IMR-90 (cell line): Measurements from ENCODE around the gene TBX15. TPM values are rescaled to one million over a fixed set of nuclear protein-coding genes. Genes with fewer than 3 reads are reported as not detected.

Experiments used
- ATAC-seq: fragments of 200-7000 bp; cut with Tn5 transposase; 2 replicates; pipeline ENCODE4 v1.9.1; 2020; ENCODE audit warnings: low read depth, mild to moderate bottlenecking, moderate library complexity
- BruUV-seq: library from RNA; stranded (reverse); fragments of 400-500 nt; replicated peaks from 2 replicates; lab custom pipeline; 2021; lab: Mats Ljungman, UMichigan
- CTCF ChIA-PET: fragments of 300-600 bp; formaldehyde crosslinking; extraction: SDS; loops from one replicate; lab custom pipeline; 2021; ENCODE audit warnings: antibody characterized with exemption; lab: Yijun Ruan, JAX
- POLR2A ChIA-PET: fragments of 300-600 bp; sonication (Branson Sonifier 250); formaldehyde crosslinking; loops from one replicate; lab custom pipeline; 2022; ENCODE audit warnings: antibody characterized with exemption; ENCODE audit not compliant: unreplicated experiment; lab: Charles Lee
- DNase-seq: peaks from one replicate; pipeline ENCODE4 v3.0.0; 2013
- H2AFZ ChIP-seq: replicated peaks from 2 replicates; pipeline ENCODE3; 2013; ENCODE audit warnings: low read length, mild to moderate bottlenecking; ENCODE audit not compliant: poor library complexity
- H2AK5ac ChIP-seq: 2 replicates; pipeline ENCODE4 v1.6.1; 2013; ENCODE audit warnings: low read depth, low read length, inconsistent platforms
- H2AK9ac ChIP-seq: replicated peaks from 2 replicates; pipeline ENCODE3; 2013; ENCODE audit warnings: mild to moderate bottlenecking, low read depth, low read length, moderate library complexity; ENCODE audit not compliant: poor library complexity
- H2BK120ac ChIP-seq: 2 replicates; pipeline ENCODE4 v1.6.1; 2013; ENCODE audit warnings: low read depth, low read length, inconsistent platforms
- H2BK15ac ChIP-seq: 3 replicates; pipeline ENCODE4 v1.6.1; 2013; ENCODE audit warnings: low read depth, low read length, inconsistent platforms
- H2BK20ac ChIP-seq: 2 replicates; pipeline ENCODE4 v1.6.1; 2013; ENCODE audit warnings: low read depth, mild to moderate bottlenecking, inconsistent platforms, low read length, moderate library complexity
- H2BK5ac ChIP-seq: 2 replicates; pipeline ENCODE4 v1.6.1; 2013; ENCODE audit warnings: mild to moderate bottlenecking, low read depth, low read length, inconsistent platforms; ENCODE audit not compliant: poor library complexity, severe bottlenecking
- H3K14ac ChIP-seq: replicated peaks from 2 replicates; pipeline ENCODE4 v1.6.1; 2013; ENCODE audit warnings: low read depth, low read length, inconsistent platforms
- H3K18ac ChIP-seq: 2 replicates; pipeline ENCODE4 v1.6.1; 2013; ENCODE audit warnings: low read depth, low read length, control low read depth
- H3K23ac ChIP-seq: 2 replicates; pipeline ENCODE4 v1.6.1; 2013; ENCODE audit warnings: low read depth, low read length, inconsistent platforms
- H3K27ac ChIP-seq: 2 replicates; pipeline ENCODE4 v1.5.1; 2013; ENCODE audit warnings: mild to moderate bottlenecking, control low read depth, low read length; ENCODE audit not compliant: insufficient read depth
- H3K27me3 ChIP-seq: 2 replicates; pipeline ENCODE4 v1.6.1; 2013; ENCODE audit warnings: low read length; ENCODE audit not compliant: control insufficient read depth, insufficient read depth
- H3K36me3 ChIP-seq: 2 replicates; pipeline ENCODE4 v1.6.1; 2013; ENCODE audit warnings: low read length, mixed read lengths; ENCODE audit not compliant: control insufficient read depth, insufficient read depth
- H3K4ac ChIP-seq: 2 replicates; pipeline ENCODE4 v1.6.1; 2013; ENCODE audit warnings: low read depth, low read length, inconsistent platforms
- H3K4me1 ChIP-seq: 2 replicates; pipeline ENCODE4 v1.6.1; 2013; ENCODE audit warnings: low read length, mixed read lengths; ENCODE audit not compliant: control insufficient read depth, insufficient read depth
- H3K4me2 ChIP-seq: 2 replicates; pipeline ENCODE4 v1.6.1; 2013; ENCODE audit warnings: low read depth, mild to moderate bottlenecking, control low read depth, low read length, moderate library complexity
- H3K4me3 ChIP-seq: 2 replicates; pipeline ENCODE4 v1.5.1; 2013; ENCODE audit warnings: low read depth, mild to moderate bottlenecking, control low read depth, low read length, moderate library complexity; ENCODE audit not compliant: insufficient read depth
- H3K56ac ChIP-seq: 2 replicates; pipeline ENCODE4 v1.6.1; 2013; ENCODE audit warnings: low read length, inconsistent platforms; ENCODE audit not compliant: insufficient read depth; ENCODE audit errors: extremely low read depth
- H3K79me1 ChIP-seq, 2 experiments: 2 replicates each; pipeline ENCODE4 v1.6.1; 2013; ENCODE audit warnings: low read length in 2 of 2, inconsistent platforms in 1 of 2, low read depth in 1 of 2
- H3K9ac ChIP-seq: 2 replicates; pipeline ENCODE4 v1.6.1; 2013; ENCODE audit warnings: low read depth, low read length, control low read depth
- H3K9me1 ChIP-seq: 2 replicates; pipeline ENCODE4 v1.6.1; 2013; ENCODE audit warnings: low read length, inconsistent platforms; ENCODE audit not compliant: insufficient read depth
- H3K9me3 ChIP-seq: 2 replicates; pipeline ENCODE4 v1.6.1; 2013; ENCODE audit warnings: low read length; ENCODE audit not compliant: control insufficient read depth, insufficient read depth
- H4K20me1 ChIP-seq: 2 replicates; pipeline ENCODE4 v1.6.1; 2013; ENCODE audit warnings: low read length, inconsistent platforms; ENCODE audit not compliant: insufficient read depth
- H4K5ac ChIP-seq: 2 replicates; pipeline ENCODE4 v1.6.1; 2013; ENCODE audit warnings: mild to moderate bottlenecking, low read depth, low read length, control low read depth
- H4K8ac ChIP-seq, 2 experiments: 2 replicates each; pipeline ENCODE4 v1.6.1; 2013; ENCODE audit warnings: low read depth in 2 of 2, low read length in 2 of 2, control low read depth in 1 of 2, inconsistent platforms in 1 of 2
- H4K91ac ChIP-seq: 2 replicates; pipeline ENCODE4 v1.6.1; 2013; ENCODE audit warnings: low read depth, low read length, inconsistent platforms; ENCODE audit not compliant: insufficient read depth
- CEBPB ChIP-seq: IDR thresholded peaks from 2 replicates; pipeline ENCODE4 v1.6.1; 2012; ENCODE audit warnings: low read depth, low read length, improper control_type of control experiment
- FOS ChIP-seq: fragments of 150-350 bp; IDR thresholded peaks from 2 replicates; pipeline ENCODE4 v1.6.1; 2016; ENCODE audit warnings: low read depth, low read length
- MAFK ChIP-seq: IDR thresholded peaks from 2 replicates; pipeline ENCODE4 v1.6.1; 2012; ENCODE audit warnings: low read depth, low read length, improper control_type of control experiment
- MXI1 ChIP-seq: IDR thresholded peaks from 2 replicates; pipeline ENCODE4 v1.6.1; 2012; ENCODE audit warnings: low read depth, mild to moderate bottlenecking, low read length, moderate library complexity, borderline replicate concordance
- NFE2L2 ChIP-seq: fragments of 150-350 bp; IDR thresholded peaks from 2 replicates; pipeline ENCODE4 v1.6.1; 2016; ENCODE audit warnings: low read depth, mild to moderate bottlenecking, low read length
- RCOR1 ChIP-seq: IDR thresholded peaks from 2 replicates; pipeline ENCODE4 v1.6.1; 2012; ENCODE audit warnings: mild to moderate bottlenecking, low read length, improper control_type of control experiment; ENCODE audit not compliant: insufficient replicate concordance
- RFX5 ChIP-seq: IDR thresholded peaks from 2 replicates; pipeline ENCODE4 v1.8.0; 2012; ENCODE audit warnings: low read depth, mild to moderate bottlenecking, low read length, moderate library complexity
- SMC3 ChIP-seq: fragments of 150-350 bp; IDR thresholded peaks from 2 replicates; pipeline ENCODE4 v1.6.1; 2016; ENCODE audit warnings: low read depth, mild to moderate bottlenecking, antibody characterized with exemption, low read length, moderate library complexity
- WGBS, 2 experiments: methylation state at CpG; one replicate each; pipeline versions ENCODE4 v1.1.5 to v1.1.7; 2013; ENCODE audit warnings: missing lambda C conversion rate in 2 of 2; ENCODE audit not compliant: insufficient read length in 1 of 2; ENCODE audit errors: extremely low coverage in 2 of 2; 5-methylcytosine and 5-hydroxymethylcytosine counted together
- dilution Hi-C: fragments of 300-500 bp; cut with HindIII; formaldehyde crosslinking; loops from one replicate; pipeline ENCODE4 v1.14.3; 2018; ENCODE audit warnings: low sequenced_read_pairs; ENCODE audit not compliant: unreplicated experiment
- in situ Hi-C: fragments of 300-500 bp; cut with MboI; formaldehyde crosslinking; loops from 3 replicates; pipeline ENCODE4 v1.14.3; 2019; ENCODE audit warnings: low sequenced_read_pairs, inconsistent platforms, mixed read lengths
- intact Hi-C: fragments of 100-400 bp; cut with micrococcal nuclease; formaldehyde crosslinking; loops from 2 replicates; pipeline ENCODE4 v1.10.0; 2022
- polyA plus RNA-seq, 3 experiments: library from polyadenylated mRNA; depleted of rRNA; stranded (reverse); fragments of >200 nt; gene quantifications; 2 replicates each; pipeline ENCODE4 v1.2.3, GENCODE V29; 2012; ENCODE audit warnings: low replicate concordance in 1 of 3
- total RNA-seq: library from RNA; depleted of rRNA; stranded (reverse); fragments of >200 nt; gene quantifications from 2 replicates; pipeline ENCODE4 v1.2.3, GENCODE V29; 2012
- TF ChIP-seq, protein P1 (sequence below): conservative IDR thresholded peaks from 2 replicates; pipeline ENCODE4 v1.5.1; 2012; ENCODE audit warnings: mild to moderate bottlenecking, low read depth, low read length, improper control_type of control experiment
- TF ChIP-seq, protein P2 (sequence below): fragments of 150-350 bp; IDR thresholded peaks from 2 replicates; pipeline ENCODE4 v1.6.1; 2016; ENCODE audit warnings: low read depth, mild to moderate bottlenecking, low read length, moderate library complexity, borderline replicate concordance

The TBX15 gene
- total and polyA plus RNA-seq, 2 of the 4 experiments (the other 2 are of a cell fraction) = not detected

DNA sequence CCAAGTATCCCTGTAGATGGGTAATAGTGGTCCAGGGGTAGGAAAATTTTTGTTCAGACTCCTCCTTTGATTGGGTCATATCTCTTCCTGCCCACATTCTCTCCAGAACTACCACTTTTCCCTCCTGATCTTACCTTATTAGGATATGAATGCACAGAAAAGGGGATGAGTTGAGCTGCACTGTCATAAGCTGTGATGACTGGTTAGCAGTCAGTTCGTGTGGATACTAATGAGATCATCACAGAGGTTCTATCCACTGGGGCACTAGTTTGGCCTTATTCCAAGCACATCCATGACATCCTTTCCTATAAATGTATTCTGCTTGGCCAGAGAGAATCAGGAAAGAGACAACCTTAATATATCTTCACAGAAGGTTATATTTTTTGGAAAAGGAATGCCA is 22.1 kb upstream of the TBX15 start:
- Histone ChIP-seq H3K4me2 (no peak overlapping the region), H2BK20ac (no peak overlapping the region), H2BK120ac (no peak overlapping the region), H3K14ac (no peak overlapping the region), H3K18ac (no peak overlapping the region), H2BK15ac (no peak overlapping the region), H3K27ac (no peak overlapping the region), H2AK9ac (no peak overlapping the region), H3K79me1 (no peaks in the 10 kb centered on the region), H3K36me3 (no peaks in the 10 kb centered on the region), H3K23ac (no peak overlapping the region), H3K4me3 (no peak overlapping the region), H3K9me3 (peaks cover 10% of the 10 kb centered on the region), H3K27me3 (peaks cover 45% of the 10 kb centered on the region), H3K9me1 (no peaks in the 10 kb centered on the region), H4K5ac (no peak overlapping the region), H2AFZ (no peak overlapping the region), H3K56ac (no peak overlapping the region), H3K4me1 (no peaks in the 10 kb centered on the region; the same call in 1 of the 2 replicates), H2AK5ac (no peak overlapping the region), H3K9ac (no peak overlapping the region), H4K20me1 (no peaks in the 10 kb centered on the region), H4K91ac (no peak overlapping the region), H3K4ac (no peak overlapping the region), H2BK5ac (no peak overlapping the region), H4K8ac (no peak overlapping the region)
- CTCF ChIA-PET = interaction anchor here (1.8 kb wide), 1 partner anchor 10 kb away, joined by 3 read pairs; no protein-coding TSS in a partner anchor
- intact Hi-C loops (no loop called here), dilution Hi-C loops (no loop called here), in situ Hi-C loops (no loop called here)
- POLR2A ChIA-PET = no interaction called here
- TF ChIP-seq SMC3 (no peak), MXI1 (no peak), NFE2L2 (no peak), RCOR1 (no peak), FOS (no peak), RFX5 (no peak), MAFK (no peak), CEBPB (no peak)
- TF ChIP-seq, protein P1, sequence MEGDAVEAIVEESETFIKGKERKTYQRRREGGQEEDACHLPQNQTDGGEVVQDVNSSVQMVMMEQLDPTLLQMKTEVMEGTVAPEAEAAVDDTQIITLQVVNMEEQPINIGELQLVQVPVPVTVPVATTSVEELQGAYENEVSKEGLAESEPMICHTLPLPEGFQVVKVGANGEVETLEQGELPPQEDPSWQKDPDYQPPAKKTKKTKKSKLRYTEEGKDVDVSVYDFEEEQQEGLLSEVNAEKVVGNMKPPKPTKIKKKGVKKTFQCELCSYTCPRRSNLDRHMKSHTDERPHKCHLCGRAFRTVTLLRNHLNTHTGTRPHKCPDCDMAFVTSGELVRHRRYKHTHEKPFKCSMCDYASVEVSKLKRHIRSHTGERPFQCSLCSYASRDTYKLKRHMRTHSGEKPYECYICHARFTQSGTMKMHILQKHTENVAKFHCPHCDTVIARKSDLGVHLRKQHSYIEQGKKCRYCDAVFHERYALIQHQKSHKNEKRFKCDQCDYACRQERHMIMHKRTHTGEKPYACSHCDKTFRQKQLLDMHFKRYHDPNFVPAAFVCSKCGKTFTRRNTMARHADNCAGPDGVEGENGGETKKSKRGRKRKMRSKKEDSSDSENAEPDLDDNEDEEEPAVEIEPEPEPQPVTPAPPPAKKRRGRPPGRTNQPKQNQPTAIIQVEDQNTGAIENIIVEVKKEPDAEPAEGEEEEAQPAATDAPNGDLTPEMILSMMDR = no peak
- TF ChIP-seq, protein P2, sequence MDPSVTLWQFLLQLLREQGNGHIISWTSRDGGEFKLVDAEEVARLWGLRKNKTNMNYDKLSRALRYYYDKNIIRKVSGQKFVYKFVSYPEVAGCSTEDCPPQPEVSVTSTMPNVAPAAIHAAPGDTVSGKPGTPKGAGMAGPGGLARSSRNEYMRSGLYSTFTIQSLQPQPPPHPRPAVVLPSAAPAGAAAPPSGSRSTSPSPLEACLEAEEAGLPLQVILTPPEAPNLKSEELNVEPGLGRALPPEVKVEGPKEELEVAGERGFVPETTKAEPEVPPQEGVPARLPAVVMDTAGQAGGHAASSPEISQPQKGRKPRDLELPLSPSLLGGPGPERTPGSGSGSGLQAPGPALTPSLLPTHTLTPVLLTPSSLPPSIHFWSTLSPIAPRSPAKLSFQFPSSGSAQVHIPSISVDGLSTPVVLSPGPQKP = no peak
- no TSS peak for BruUV-seq
- ATAC-seq (no peak), DNase-seq (peak; percentile 4)
- WGBS, 2 experiments = no CpG with 5 or more reads among the region's 1 CpG
